ENCODE results near the gene ISG20L2.
A peak's percentile ranks its signal among the peaks of the same experiment; 100 is the strongest.

Gene ISG20L2

GRCh38 chr1:156754219-156754618 is 25.7 kb upstream of the ISG20L2 start:
- DNase-seq (ENCODE audit: low read depth in 4 of 4, low spot score in 1 of 4), result no peak

GRCh38 chr1:156752843-156753482 is 24.4 kb upstream of the ISG20L2 start:
- no peak for DNase-seq (ENCODE audit: low read depth in 4 of 4, low spot score in 1 of 4)

GRCh38 chr1:156751757-156752481 is 23.4 kb upstream of the ISG20L2 start:
- peak; percentile 91 to 98 (median 94) for DNase-seq (ENCODE audit: low read depth in 4 of 4, low spot score in 1 of 4)

- no peak for DNase-seq (ENCODE audit: low read depth in 4 of 4, low spot score in 1 of 4)
These were observed 22.8 kb upstream of the ISG20L2 start, which contains the start of gene HDGF for GRCh38 chr1:156751451-156751756. Gene HDGF, minus strand, starts transcription at chr1:156751675. Its CDS starts 246 bp downstream, at chr1:156751429.

GRCh38 chr1:156750711-156751450 is 22.3 kb upstream of the ISG20L2 start:
- no peak for DNase-seq (ENCODE audit: low read depth in 4 of 4, low spot score in 1 of 4)

GRCh38 chr1:156750191-156750672 is 21.7 kb upstream of the ISG20L2 start:
- no peak for DNase-seq (ENCODE audit: low read depth in 4 of 4, low spot score in 1 of 4)

GRCh38 chr1:156749419-156750118 is 21.0 kb upstream of the ISG20L2 start:
- no peak for DNase-seq (ENCODE audit: low read depth in 4 of 4, low spot score in 1 of 4)

- no peak for DNase-seq (ENCODE audit: low read depth in 4 of 4, low spot score in 1 of 4)
These were observed 20.3 kb upstream of the ISG20L2 start for GRCh38 chr1:156748670-156749418.

- DNase-seq (ENCODE audit: low read depth in 4 of 4, low spot score in 1 of 4), result no peak
These were observed 19.4 kb upstream of the ISG20L2 start for GRCh38 chr1:156747742-156748669.

GRCh38 chr1:156746728-156747631 is 18.4 kb upstream of the ISG20L2 start:
- no peak for DNase-seq (ENCODE audit: low read depth in 4 of 4, low spot score in 1 of 4)

- DNase-seq (ENCODE audit: low read depth in 4 of 4, low spot score in 1 of 4), result no peak
These were observed 17.8 kb upstream of the ISG20L2 start for GRCh38 chr1:156746406-156746727.

- no peak for DNase-seq (ENCODE audit: low read depth in 4 of 4, low spot score in 1 of 4)
These were observed 17.3 kb upstream of the ISG20L2 start for GRCh38 chr1:156745881-156746280.

- DNase-seq (ENCODE audit: low read depth in 4 of 4, low spot score in 1 of 4), result no peak
These were observed 16.3 kb upstream of the ISG20L2 start for GRCh38 chr1:156744786-156745419.

GRCh38 chr1:156744344-156744743 is 15.8 kb upstream of the ISG20L2 start:
- DNase-seq (ENCODE audit: low read depth in 4 of 4, low spot score in 1 of 4), result no peak

GRCh38 chr1:156743367-156744302 is 15.1 kb upstream of the ISG20L2 start:
- no peak for DNase-seq (ENCODE audit: low read depth in 4 of 4, low spot score in 1 of 4)

- no peak for DNase-seq (ENCODE audit: low read depth in 4 of 4, low spot score in 1 of 4)
These were observed 14.2 kb upstream of the ISG20L2 start for GRCh38 chr1:156742801-156743200.

- DNase-seq (ENCODE audit: low read depth in 4 of 4, low spot score in 1 of 4), result no peak
These were observed 13.5 kb upstream of the ISG20L2 start for GRCh38 chr1:156742017-156742416.

All from stimulated activated CD4-positive, alpha-beta T cell treated with anti-CD3 and anti-CD28 coated beads, Interleukin-1b, Interleukin-23, amount 100 ng/mL, for 24 hours (primary cell).